NCI-H1092 (cell line): ENCODE data around the gene CACHD1.
"Not testable (repeated sequence)": the region's sequence is repeated elsewhere in the genome, so short reads cannot be mapped to it uniquely, and the experiment has no call there.

Experiments used
- DNase-seq: peaks from one replicate; lab custom pipeline; 2025; lab: John Stamatoyannopoulos, UW

Gene CACHD1

GRCh38 chr1:64594446-64594845 lies 124.5 kb downstream of the CACHD1 start:
- DNase-seq, result no peak

GRCh38 chr1:64595871-64596515 lies 126.1 kb downstream of the CACHD1 start:
- no peak for DNase-seq

- no peak for DNase-seq
These were observed 127.2 kb downstream of the CACHD1 start for GRCh38 chr1:64597113-64597512.

GRCh38 chr1:64598100-64598571 lies 128.2 kb downstream of the CACHD1 start:
- no peak for DNase-seq

- no peak for DNase-seq
These were observed 129.3 kb downstream of the CACHD1 start for GRCh38 chr1:64599242-64599641.

- DNase-seq, result no peak
These were observed 131.3 kb downstream of the CACHD1 start for GRCh38 chr1:64601207-64601606.

GRCh38 chr1:64608005-64608650 lies 138.2 kb downstream of the CACHD1 start:
- no peak for DNase-seq

- no peak for DNase-seq
These were observed 138.7 kb downstream of the CACHD1 start for GRCh38 chr1:64608651-64609048.

- not testable (repeated sequence) for DNase-seq
These were observed 141.0 kb downstream of the CACHD1 start for GRCh38 chr1:64610950-64611349.

- no peak for DNase-seq
These were observed 146.1 kb downstream of the CACHD1 start for GRCh38 chr1:64616039-64616438.

GRCh38 chr1:64623750-64624191 lies 153.8 kb downstream of the CACHD1 start:
- DNase-seq, result no peak

- DNase-seq, result peak; percentile 37
These were observed 154.3 kb downstream of the CACHD1 start for GRCh38 chr1:64624218-64624713.

GRCh38 chr1:64624808-64625207 lies 154.9 kb downstream of the CACHD1 start:
- no peak for DNase-seq

- DNase-seq, result no peak
These were observed 160.7 kb downstream of the CACHD1 start for GRCh38 chr1:64630611-64631010.

- DNase-seq, result no peak
These were observed 161.6 kb downstream of the CACHD1 start for GRCh38 chr1:64631346-64632034.

- DNase-seq, result no peak
These were observed 163.0 kb downstream of the CACHD1 start for GRCh38 chr1:64632936-64633335.

- DNase-seq, result no peak
These were observed 175.8 kb downstream of the CACHD1 start for GRCh38 chr1:64645735-64646134.

GRCh38 chr1:64650411-64650810 lies 180.5 kb downstream of the CACHD1 start:
- DNase-seq, result no peak

- no peak for DNase-seq
These were observed 181.9 kb downstream of the CACHD1 start for GRCh38 chr1:64651841-64652240.

- DNase-seq, result no peak
These were observed 183.5 kb downstream of the CACHD1 start for GRCh38 chr1:64653466-64653865.

- DNase-seq, result no peak
These were observed 184.8 kb downstream of the CACHD1 start for GRCh38 chr1:64654519-64655341.

GRCh38 chr1:64655861-64656260 lies 185.9 kb downstream of the CACHD1 start:
- DNase-seq, result no peak
